SKM-1 treated with dmso at 0.1 percent for 144 hours (cell line): ENCODE measurements around the gene TM4SF5.

Source experiments
- DNase-seq: peaks from one replicate; lab custom pipeline; 2025; ENCODE audit not compliant: unreplicated experiment; lab: John Stamatoyannopoulos, UW

Gene TM4SF5

DNA sequence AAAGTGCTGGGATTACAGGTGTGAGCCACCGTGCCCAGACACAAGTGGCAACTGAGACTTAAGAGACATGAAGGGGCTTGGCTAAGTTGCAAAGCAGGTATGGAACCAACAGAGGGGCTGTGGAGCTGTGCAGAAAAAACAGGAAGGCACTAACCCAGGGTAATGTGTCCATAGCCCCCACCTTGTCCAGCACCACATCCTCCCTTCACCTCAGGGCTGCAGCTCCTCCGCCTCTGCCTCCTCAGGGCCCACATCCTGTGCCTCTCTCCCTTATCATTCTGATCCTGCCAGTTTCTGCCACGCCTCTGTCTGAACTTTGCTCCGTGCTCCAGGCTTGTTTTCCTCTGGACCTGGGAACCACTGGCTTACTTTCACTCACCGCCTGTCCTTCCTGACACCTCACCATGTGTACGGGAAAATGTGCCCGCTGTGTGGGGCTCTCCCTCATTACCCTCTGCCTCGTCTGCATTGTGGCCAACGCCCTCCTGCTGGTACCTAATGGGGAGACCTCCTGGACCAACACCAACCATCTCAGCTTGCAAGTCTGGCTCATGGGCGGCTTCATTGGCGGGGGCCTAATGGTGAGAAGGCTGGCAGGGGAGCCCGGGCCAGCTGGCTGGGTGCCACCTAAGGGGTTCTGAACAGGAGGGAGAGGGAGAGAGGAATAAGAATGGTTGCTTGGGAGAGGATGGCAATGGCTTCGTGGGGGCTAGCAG, at the start of gene TM4SF5:
TSS of gene TM4SF5 (plus strand) at position 368 of the 716 bp plus-strand sequence. CDS start at position 405, 37 bp downstream.
- no peak for DNase-seq

DNA sequence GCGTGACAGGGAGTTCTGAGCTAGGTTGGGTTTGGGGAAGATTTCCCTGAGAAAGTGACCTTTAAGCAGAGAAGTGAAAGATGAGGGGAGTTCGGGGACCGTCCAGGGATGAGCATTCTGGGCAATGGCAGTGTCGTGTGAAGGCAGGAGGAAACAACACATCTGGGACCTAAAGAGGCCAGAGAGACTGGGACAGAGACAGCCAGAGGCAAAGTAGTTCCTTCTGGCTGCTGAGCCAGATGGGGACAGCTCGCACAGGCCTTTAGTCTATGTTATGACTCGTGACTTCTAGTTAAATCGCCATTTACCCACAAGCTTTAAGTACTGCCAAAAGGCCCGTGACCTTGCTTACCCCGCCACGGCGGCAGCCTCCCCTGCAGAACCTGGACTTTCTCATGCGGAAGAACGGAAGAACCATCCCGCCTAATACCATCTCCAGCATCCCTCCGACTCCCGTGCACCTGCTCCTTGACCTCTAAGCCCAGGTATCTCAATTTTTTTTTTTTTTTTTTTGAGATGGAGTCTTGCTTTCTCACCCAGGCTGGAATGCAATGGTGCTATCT, 48.9 kb upstream of the TM4SF5 start:
- no peak for DNase-seq

- DNase-seq, result no peak
Measured at GRCh38 chr17:4724650-4725049, 47.0 kb upstream of the TM4SF5 start.

DNA sequence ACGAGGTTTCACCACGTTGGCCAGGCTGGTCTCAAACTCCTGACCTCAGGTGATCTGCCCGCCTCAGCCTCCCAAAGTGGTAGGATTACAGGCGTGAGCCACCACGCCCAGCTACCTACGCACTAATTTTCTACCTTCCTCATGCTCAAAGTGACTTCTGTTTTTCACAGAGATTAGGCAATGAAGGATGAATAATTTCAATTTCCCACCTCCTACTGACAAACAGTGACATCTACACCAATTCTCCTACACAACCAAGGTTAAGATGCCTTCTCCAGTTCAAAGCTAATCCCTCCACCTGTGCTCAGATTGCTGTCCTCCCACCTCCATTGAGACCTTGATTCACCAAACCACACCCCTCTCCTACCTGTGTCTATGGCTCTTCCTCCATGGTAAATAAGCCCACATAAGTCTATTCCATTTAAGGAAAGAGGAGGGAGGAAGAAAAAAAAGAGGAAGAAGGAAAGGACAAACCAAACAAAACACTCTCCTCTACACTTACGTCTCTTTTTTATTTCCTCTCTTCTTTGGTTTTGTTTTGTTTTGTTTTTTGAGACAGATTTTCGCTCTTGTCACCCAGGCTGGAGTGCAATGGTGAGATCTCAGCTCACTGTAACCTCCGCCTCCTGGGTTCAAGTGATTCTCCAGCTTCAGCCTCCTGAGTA, 45.9 kb upstream of the TM4SF5 start:
- DNase-seq, result peak; percentile 50

GRCh38 chr17:4728124-4728523, 43.6 kb upstream of the TM4SF5 start:
- no peak for DNase-seq

DNA sequence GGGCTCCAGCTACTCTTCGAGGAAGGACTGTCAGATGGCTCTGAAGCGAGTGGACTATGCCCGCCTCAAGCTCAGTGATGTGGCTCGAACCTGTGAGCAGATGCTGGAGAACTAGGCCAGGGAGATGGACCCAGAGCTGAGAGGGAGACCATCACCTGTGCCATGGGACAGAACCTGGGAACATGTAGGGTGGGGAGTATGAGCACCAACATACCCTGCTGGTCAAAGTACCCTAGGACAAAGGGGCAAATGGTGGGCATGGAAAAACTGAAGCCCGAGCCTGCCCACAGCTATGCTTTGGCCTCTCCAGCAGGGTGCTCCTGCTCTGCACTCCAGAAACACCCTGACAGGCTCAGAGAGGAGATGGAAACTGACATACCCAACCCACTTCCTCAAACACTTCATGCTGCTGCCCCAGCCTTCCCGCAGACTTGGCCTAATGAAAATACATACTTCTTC, 38.6 kb upstream of the TM4SF5 start:
- peak; percentile 73 for DNase-seq

GRCh38 chr17:4734857-4735475, 36.7 kb upstream of the TM4SF5 start:
- no peak for DNase-seq

GRCh38 chr17:4735876-4736651, 35.6 kb upstream of the TM4SF5 start:
- peak; percentile 52 for DNase-seq

GRCh38 chr17:4738136-4739121, 33.3 kb upstream of the TM4SF5 start:
- no peak for DNase-seq

DNA sequence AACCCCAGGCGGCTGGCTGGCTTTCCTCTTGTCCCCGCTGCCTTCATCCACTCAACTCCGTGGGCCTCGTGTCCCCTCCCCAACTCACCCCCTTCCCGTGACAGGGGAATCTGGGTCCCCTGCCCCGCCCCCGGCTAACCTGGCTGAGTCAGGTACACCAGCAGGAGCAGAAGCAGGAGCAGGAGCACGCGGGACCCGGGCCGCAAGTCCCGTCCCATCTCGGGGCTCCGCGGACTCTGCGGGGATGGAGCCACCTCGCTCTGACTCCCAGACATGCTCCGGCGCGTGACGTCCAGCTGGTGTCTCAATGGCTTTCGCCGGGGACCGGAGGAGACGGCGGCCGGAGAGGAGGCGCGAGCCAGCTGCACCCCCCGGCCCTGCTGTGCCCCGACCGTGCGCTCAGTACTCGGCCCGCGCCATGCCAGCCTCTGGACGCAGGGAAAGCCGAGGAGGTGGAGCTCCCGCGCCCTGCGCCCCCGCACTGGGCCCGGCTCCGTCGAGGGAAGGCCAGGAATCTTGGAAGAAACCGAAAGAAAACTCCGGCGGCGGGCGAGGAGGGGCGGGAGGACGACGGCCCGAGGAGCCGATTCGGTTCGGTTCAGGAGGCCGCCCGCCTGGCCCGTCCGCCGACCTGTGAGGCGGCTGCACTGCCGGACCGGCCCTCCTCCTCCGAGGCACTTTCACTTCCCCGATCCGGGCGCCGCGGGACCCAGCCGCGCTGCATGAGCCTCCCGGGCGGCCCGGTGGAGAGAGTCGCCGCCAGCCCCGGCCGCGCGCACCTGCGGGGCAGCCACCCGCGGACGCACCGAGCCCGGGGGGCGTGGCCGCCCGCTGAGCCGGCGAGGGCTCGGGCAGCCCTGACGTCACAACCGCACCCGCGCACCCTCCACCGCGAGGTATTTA, 32.3 kb upstream of the TM4SF5 start, which contains the start of the genes CXCL16 and ZMYND15:
TSS of gene CXCL16 (minus strand) at position 807 of the 903 bp plus-strand sequence. CDS start at position 218, 589 bp downstream.
TSS of gene ZMYND15 (plus strand) at position 712 of the 903 bp plus-strand sequence. CDS start 716 bp downstream, outside the sequence.
- DNase-seq, result no peak

GRCh38 chr17:4740025-4740351, 31.7 kb upstream of the TM4SF5 start:
- DNase-seq, result no peak

GRCh38 chr17:4740584-4740983, 31.1 kb upstream of the TM4SF5 start:
- no peak for DNase-seq

DNA sequence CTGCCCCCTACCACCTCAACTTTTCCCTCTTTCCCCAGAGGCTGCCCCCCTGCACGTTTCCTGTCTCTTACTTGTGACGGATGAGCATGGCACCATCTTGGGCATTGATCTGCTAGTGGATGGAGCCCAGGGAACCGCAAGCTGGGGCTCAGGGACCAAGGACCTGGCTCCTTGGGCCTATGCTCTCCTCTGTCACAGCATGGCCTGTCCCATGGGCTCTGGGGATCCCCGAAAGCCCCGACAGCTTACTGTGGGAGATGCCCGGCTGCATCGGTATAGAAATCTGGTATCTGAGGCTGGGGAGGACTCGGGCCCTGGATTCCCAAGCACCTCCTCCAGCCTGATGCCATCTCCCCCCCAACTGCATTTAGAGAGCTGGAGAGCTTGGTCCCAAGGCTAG, 30.1 kb upstream of the TM4SF5 start:
- no peak for DNase-seq

GRCh38 chr17:4742133-4742532, 29.6 kb upstream of the TM4SF5 start:
- DNase-seq, result no peak

DNA sequence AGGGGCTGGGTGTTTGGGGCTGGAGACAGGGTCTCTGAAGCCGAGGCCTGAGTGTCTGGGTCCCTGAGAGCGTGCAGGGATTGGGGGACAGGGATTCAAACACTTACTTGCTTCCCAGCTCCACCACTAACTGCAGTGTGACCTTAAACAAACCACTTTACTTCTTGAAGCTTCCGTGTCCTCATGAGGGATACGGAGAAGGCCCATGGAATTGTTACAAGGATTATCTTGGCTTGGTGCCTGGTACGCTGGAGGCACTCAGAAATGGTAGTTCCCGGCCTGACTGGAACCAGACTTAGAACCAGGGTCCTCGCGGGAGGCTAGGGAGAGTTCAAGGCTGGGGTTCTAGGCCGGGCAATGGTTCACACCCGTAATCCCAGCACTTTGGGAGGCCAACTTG, 29.1 kb upstream of the TM4SF5 start:
- no peak for DNase-seq

GRCh38 chr17:4743216-4743615, 28.5 kb upstream of the TM4SF5 start:
- DNase-seq, result no peak

DNA sequence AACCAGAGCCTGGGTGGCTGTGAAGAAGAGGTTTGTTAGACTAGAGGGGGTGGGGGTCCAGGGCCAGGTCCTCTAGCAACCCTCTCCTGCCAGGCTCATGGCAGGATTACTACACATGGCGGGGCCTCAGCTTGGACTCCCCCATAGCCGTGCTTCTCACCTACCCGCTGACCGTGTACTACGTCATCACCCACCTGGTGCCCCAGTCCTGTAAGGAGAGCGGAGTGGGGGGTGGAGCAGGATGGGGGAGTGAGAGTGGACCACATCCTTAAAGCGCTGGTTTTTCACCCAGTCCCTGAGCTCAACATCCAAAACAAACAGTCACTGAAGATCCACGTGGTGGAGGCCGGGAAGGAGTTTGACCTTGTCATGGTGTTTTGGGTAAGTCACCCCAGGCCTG, 27.8 kb upstream of the TM4SF5 start:
- no peak for DNase-seq
